Superior temporal gyrus (tissue), 1 donor: ENCODE measurements around the gene CPXM2.
"Not testable (repeated sequence)": the region's sequence is repeated elsewhere in the genome, so short reads cannot be mapped to it uniquely, and the experiment has no call there.

Experiments used
- DNase-seq: peaks from one replicate; pipeline ENCODE4 v3.0.0-alpha.2; 2016; ENCODE audit errors: extremely low spot score

CPXM2 gene

DNA sequence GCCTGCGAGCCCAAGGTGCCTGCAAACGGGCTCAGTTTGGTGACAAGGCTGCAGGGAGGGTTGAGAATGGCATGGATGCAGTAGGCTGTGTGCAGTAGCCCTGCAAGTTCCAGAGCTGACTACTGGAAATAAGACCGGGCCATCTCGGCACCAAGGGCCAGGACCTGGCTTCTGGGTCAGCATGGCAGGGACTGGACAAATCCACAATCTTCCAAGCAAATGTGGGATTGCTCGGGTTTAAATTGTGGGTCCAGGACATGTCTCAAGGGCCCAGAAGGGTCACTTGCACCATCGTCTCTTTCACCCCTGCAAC is 147.4 kb downstream of the CPXM2 start:
- DNase-seq, result no peak

DNA sequence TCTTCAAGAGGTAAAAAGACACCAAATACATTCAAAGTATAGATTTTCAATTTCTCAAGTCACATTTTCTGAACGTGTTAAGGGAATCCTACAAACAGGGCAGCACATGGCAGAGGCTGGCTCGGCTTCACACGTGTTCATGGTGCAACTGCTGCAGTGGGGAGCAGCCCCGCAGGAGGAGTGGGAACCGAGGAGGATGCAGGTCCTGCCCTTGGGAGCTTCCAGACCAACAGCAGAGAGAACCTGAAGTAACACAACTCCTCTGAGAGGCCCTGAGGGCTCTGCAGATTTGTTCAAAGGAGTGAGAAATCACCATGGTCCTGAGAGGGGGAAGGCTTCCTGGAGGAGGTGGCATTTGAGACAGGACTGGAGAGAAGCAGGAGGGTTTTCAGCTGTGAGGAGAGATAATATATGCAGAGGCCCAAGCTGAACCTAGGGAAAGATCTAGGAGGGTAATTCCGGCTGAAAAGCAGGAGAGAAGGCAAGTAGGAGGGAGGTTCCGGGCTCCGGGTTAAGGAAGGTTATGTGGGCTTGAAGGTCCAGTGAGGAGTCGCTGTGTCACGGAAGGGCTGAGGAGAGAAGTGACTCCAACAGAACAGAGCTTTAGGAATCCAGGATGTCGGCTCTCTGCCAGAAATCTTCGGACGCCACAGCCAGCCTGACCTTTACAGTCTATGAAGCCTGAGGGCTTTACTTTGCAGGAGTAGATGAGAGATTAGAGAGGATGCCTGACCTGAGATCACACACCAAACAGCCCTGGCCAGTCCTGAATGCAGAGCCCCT is 148.0 kb downstream of the CPXM2 start:
- DNase-seq, result no peak

DNA sequence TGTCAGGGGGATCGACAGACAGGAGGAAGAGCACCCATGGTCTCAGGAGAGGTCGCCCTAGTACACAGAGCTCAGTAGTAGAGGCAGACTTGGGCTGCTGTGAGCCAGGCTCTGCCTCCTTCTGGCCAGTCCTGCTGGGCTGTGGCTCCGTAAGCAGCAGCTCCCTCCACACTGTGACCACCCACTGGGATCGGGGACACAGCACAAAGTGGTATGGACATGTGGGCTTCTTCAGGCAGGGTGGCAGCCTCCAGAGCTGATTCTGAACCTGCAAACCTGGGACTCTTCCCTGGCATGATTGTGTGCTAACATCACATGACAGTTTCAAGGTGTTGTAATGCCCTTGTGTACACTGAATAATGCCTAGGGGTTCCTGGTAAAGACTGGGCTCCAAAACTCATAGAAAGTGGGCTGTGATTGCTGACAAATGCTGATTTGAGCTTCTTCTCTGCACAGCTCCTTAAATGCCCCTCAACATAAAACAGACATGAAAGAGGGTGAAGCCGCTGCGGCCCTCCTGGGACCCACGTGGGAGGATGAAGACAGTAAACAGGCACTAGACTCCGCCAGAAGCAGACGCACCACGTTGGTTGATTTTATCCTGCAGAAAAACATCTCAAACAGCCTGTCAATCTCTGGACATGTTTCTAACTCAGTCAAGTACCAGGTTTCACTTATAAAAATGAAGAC is 148.7 kb downstream of the CPXM2 start:
- DNase-seq, result no peak

DNA sequence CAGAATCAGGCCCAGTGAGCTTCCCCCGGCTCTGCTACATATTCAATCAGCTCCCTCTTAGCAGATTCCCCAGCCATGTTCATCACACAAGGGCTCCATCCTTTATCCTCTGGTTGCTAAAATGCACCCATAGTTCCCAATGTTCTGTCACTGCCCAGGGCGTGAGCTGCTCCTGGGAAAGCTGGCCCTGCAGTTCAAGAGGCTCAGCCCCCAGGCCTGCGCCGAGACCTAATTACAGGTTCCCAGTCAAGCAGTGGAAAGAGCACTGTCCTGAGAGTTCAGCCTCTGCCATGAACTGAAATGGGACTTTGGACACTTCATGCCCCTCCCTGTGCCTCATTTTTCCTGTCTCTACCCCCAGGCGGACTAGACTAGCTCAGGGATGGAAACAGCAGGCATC is 149.9 kb downstream of the CPXM2 start:
- DNase-seq, result no peak

DNA sequence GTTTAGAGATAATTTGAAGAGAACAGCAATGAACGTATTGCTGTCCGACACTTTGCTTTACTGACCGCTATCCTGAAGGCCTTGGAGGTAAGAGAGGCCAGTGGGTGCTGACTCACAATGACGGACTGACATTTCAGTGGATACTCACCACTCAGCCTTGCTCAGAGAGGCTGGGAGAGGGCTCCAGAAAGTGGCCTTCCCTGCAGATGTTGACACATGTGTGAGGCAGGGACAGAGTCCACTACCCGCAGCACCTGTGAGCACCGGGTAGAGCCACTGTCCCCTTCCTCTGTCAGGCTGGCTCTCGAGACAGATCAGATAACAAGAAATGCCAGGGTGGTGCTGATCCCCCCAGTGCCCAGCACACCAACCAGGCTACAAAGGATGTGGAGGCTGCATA is 150.5 kb downstream of the CPXM2 start:
- no peak for DNase-seq

DNA sequence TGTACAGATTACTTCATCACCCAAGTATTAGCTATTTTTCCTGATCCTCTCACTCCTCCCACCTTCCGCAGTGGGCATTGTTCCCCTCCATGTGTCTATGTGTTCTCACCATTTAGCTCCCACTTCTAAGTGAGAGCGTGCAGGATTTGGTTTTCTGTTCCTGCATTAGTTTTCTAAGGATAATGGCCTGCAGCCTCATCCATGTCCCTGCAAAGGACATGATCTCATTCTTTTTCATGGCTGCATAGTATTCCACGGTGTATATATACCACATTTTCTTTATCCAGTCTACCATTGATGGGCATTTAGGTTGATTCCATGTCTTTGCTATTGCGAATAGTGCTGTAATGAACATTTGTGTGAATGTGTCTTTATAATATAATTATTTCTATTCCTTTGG is 154.7 kb downstream of the CPXM2 start:
- not testable (repeated sequence) for DNase-seq

DNA sequence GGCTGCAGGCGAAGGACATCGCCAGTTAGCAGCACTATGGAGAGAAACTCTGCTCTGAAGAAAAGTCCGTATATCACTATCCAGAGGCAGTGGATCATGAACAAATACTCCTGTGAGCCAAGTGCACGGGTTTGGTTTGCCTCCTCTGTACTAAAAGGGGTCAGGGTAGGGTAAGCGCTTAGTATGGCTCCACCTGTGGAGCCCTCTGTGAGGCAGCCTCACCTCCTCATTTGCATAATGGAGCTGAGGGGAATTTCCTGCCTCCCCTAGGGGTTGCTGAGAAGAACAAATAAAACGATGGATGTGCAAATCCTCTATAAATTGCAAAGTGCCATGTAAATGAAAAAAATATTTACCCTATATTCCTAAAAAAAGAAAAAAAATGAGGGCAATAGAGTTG is 162.1 kb downstream of the CPXM2 start:
- no peak for DNase-seq

DNA sequence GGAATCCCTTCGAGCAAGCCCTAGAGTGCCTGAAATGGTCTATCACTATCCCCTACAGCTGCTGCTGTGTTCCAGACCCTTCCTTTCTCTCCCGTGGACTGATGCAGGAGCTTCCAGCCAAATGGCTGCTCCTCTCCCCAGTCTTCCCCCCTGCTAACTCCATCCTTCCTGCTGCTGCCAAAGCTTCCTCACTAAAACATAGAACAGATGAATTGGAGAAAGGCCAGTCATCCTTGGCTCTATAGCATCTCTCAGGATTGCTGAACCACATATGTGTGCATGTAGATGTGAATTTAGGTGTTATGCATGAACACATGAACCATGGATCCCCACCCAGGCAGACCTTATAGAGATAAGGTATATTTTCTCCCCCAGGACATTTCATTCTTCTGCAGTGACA is 164.8 kb downstream of the CPXM2 start:
- no peak for DNase-seq

DNA sequence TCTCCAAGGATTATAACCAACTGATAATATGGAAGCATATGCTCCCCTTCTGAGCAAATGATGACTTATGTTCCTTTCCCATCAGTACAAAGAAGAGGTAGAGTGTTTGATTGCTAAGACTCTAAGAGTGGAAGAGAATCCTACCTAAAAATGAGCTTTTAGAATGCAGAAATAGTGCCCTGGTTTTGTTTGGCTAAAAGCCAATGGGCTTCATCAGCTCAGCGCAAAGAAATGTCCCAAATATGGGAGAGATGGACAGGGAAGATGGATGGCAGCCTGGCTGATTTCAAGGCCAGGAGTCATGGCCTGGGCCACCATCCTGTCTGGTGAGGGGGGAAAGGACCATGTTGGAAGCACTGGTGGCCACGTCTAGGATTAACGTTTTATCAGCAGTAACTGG is 165.2 kb downstream of the CPXM2 start:
- DNase-seq, result no peak

DNA sequence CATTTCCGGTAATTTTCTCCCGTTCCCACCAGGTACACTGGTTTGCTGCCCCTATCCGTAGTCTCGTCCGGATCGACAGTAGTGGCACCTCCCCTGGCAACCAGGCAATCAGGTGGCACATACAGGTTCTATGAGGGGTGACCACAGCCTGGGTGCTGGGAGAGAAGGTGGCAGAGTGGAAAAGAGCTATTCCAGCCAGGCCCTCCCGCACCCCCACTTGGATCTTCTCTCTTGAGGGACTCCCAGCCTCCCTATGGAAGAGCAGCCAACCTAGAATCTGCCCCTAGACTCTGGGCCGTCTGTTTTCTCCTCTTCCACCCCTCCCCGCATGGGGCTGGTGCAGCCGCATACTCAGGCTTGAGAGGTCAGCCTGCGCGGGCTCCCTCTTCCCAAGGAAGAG is 166.9 kb downstream of the CPXM2 start:
- no peak for DNase-seq

DNA sequence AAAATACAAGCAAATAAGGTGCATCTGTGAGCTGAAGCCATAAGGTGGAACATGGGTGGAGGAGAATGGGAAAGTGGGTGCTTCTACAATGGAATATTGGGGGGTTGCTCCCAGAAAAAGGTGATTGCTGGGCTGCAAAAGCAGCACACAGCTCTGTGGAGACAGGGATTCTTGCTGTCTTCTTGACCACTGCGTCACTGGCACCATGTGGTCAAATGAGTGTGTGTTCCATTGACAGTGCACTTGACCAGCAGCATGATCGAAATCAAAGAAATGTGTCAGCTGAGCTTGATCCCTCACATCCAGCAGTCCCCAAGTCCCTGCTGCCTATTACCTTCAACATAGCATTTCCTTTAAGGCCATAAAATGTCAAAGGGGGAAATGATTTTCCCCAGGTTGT is 169.3 kb downstream of the CPXM2 start:
- no peak for DNase-seq

DNA sequence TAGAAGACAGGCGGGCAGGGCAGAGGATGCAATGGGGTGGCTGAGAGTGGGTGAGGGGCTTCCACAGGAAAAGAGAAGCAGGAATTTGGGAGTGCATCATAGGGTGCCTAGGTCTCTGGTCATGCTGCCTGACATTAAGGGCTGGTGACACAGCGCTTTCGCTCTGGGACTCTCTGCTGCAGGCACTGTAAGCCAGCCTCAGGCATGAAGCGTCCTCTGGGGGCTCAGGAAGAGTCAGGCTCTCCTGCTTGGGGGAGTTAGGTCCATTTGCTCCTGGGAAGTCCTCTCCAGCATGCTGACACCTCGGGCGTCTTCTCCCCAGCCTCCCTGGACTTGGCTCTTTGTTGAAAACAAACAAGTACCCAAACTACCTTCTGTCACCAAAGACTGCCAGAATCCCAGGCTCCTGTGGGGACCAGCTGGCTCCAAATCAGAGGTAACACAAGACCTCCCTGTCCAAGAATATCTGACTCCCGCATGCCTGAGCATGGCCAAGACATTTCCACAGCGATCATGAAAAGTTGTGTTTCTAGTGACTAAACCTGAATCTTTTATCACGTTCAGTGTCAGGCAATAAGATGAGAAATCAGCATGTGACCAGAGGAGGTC is 170.1 kb downstream of the CPXM2 start:
- DNase-seq, result no peak

DNA sequence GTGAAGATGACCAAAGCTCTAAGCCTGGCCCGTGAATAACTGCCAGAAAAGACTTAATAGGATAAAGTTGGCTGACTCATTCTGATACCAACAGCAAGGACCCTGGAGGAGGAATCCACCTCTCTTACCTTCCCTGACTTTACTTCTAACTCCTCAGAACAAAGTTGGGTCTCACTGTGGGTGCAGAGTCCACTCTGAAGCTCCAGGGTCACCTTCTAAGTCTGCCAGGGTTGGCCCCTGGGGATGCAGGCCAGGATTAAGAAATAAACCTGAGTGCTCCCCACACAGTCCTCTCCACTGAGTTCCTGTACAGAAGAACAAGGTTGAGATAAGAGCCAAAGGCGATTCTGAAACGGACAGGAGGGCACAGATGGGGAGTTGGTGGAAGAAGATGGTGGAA is 171.1 kb downstream of the CPXM2 start:
- DNase-seq, result no peak

DNA sequence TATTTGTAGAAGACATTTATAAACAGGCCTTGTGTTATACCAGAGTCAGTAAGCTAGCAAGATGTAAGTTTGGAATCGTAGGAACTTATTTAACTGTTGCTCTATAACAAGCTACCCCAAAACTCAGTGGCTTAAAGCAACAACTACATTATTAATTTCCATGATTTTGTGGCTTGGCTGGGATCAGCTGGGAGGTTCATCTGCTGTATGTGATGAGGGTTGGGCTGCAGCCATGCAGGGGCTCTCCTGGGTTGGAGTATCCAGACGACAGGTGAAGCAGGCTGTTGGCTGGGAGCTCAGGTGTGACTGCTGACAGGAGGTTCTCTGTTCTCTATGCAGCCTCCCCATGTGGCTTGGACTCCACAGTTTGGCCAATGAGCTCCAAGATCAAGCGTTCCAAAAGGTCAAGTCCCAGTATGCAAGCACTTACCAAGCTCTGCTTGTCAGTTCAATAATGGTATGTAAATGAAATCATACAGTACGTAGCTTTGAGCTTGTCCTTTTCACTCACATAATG is 173.0 kb downstream of the CPXM2 start:
- no peak for DNase-seq

DNA sequence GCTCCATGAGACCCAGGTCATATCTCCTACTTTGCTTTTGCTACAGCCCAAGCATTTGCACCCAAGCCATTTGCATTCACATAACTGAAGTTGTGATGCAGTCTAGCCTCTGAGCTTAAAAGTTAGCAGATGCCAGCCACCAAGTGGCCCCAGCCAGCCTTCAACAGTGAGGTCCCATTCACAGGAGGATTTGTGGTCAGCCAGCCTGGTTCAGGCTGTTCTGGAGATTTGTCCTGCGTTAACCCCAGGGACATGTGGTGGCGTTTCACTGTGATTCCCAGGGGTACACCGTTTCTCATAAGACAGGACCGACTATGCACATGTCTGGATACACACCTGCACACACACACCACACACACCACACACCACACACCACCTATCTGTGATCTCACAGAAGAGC is 174.3 kb downstream of the CPXM2 start:
- DNase-seq, result no peak

DNA sequence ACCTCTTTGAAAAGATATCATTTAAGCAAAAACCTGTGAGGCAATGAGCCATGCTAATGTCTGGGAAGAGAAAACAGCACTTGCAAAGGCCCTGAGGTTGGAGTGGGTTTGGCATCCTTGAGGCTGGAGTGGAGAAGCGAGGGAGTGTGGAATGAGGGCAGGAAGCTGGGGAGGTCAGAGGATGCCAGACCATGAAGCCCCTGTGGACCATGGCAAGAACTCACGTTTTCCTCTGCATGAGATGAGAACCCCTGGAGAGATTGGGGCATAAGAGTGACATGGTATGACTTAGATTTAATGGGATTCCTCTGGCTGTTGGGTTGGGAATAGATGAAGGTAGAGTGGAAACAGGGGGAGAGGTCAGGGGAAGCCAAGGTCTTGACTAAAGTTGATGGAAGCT is 176.1 kb downstream of the CPXM2 start:
- DNase-seq, result no peak

DNA sequence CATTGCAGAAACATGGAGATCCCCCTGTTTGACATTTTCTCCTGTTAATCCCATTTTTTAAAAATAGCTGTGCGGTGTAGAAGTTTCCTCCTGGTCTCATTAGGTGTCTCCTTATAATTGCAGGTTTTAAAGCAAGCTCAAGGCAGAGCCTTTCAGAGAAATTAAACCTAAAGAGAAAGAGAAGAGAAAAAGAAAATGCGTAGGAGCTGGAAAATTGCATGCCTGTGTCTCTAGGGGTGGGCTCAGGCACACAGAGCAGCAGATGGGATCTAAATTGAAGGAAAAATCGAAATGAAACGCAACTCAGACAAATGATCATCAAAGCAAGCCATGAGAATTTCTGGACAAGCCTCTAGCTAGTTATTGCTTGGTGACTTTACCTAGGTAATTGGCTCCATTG is 185.4 kb downstream of the CPXM2 start:
- no peak for DNase-seq

DNA sequence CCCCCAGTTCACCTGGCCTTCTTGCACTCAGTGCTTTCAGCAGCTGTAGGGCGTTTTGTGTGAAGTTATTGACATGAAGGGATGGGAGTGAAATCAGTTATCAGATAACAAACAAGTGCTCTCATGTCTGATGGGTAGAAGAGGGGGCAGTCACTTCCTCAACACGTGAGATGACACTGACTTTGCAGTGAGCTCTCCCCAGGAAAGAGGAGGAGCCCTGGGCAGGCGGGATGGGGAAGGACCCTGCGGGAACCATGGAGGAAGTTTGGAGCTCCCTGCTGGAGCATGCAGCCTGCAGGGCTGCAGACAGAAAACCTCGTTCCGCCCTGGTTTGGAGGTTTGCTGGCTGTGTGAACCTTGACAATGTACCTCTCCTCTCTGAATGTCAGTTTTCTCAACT is 186.8 kb downstream of the CPXM2 start:
- DNase-seq, result no peak

DNA sequence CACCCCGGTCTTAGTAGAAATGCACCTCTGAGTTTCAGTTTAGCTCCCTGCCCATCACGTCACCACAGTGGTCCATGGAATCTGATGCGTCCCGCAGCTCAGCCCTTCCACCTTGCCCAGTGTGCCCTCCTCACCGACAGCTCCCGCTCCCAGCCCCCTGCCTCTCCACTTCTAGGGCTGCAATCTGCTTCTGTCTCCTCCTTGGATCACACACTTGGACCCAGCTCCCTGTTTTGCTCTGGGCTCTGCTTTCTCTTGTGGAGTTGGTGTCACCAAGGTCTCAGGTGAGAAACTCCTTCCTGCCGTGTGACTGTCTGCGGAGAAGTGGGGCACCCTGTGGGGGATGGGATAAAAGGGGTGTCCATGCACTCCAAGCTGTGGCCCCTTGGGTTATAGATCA is 187.5 kb downstream of the CPXM2 start:
- no peak for DNase-seq

DNA sequence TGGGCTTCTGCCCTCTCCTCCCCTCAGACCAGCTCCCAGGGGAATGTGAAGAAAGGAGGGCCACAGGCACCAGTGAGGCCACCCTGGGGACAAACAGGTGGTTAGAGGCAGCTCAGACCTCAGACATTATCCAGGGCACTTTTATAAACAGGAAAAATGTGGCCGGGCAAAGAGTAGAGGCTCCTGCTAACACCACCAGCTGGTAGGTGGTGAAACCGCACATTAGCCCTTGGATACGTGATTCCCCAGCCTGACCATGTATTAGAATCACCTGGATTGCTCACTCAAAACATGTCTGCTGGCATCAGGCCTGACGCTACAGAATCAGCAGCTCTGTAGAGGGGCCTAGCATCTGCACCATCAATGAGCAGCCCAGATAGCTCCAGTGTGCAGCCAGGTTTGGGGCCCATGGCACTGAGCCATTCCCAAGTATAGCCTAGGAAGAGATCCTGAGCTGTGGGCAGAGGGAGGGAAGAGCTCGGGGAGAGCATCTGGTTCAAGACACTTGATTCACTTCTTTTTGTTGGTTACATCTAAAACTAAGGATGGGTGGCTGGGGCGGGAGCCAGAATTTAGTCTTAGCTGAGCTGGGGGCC is 188.3 kb downstream of the CPXM2 start:
- no peak for DNase-seq
